ENCODE results near the gene SLC17A5.

- TF ChIP-seq POLR2AphosphoS5 (IDR thresholded peaks at IDR 0.05; ENCODE audit: low read depth, low read length) (no peak), POLR2A (IDR thresholded peaks at IDR 0.05; ENCODE audit: low read depth, low read length) (no peak)
These were observed 86.7 kb downstream of the SLC17A5 start for GRCh38 chr6:73566954-73567591.

Measured in GM12892 (cell line).